Pancreas (tissue), 10 donors: Measurements from ENCODE around the gene CHCHD5. TPM values are rescaled to one million over a fixed set of nuclear protein-coding genes. Genes with fewer than 3 reads are reported as not detected.

Experiments
- ATAC-seq, 4 donors: fragments of 200-7000 bp; cut with Tn5 transposase; one replicate each; pipeline versions ENCODE4 v1.8.0 to v1.9.1; 2020; ENCODE audit warnings: mild to moderate bottlenecking in 4 of 4, moderate library complexity in 4 of 4
- DNase-seq, 6 donors: peaks; one replicate each; pipeline ENCODE4 v3.0.0-alpha.2; 2020
- FAIRE-seq: peaks from 2 replicates; lab custom pipeline; 2012; peaks lifted over from hg19 to GRCh38; lab: Jason Lieb, UNC
- H3K27ac ChIP-seq, 4 donors: fragments of 200-600 bp; sonication (generic); 1 replicate in 3 of 4; 2 replicates in 1 of 4; pipeline versions ENCODE4 v1.5.0 to v1.8.0; 2020
- H3K27me3 ChIP-seq, 4 donors: fragments of 200-600 bp; one replicate each; pipeline ENCODE4 v1.8.0; 2021
- H3K36me3 ChIP-seq, 3 donors: fragments of 200-600 bp; sonication (generic) in 1 of 3; one replicate each; pipeline versions ENCODE4 v1.5.0 to v1.8.0; 2020 to 2021
- H3K4me1 ChIP-seq, 3 donors: fragments of 200-600 bp; one replicate each; pipeline ENCODE4 v1.8.0; 2021
- H3K4me3 ChIP-seq, 4 donors: fragments of 200-600 bp; sonication (generic) in 2 of 4; one replicate each; pipeline versions ENCODE4 v1.5.0 to v1.8.0; 2020 to 2021
- H3K9me3 ChIP-seq, 4 donors: fragments of 200-600 bp; one replicate each; pipeline ENCODE4 v1.8.0; 2021
- CTCF ChIP-seq, 4 donors: fragments of 200-600 bp; sonication (generic) in 3 of 4; IDR thresholded peaks; one replicate each; pipeline versions ENCODE4 v1.5.0 to v1.8.0; 2021; ENCODE audit warnings: antibody characterized with exemption in 4 of 4
- WGBS, 2 donors: extraction: QIAGEN DNeasy Blood & Tissue Kit; methylation state at CpG; one replicate each; pipeline ENCODE4 v1.1.7; 2013; 5-methylcytosine and 5-hydroxymethylcytosine counted together
- intact Hi-C, 3 donors: fragments of 100-400 bp; cut with DNase I; formaldehyde crosslinking; loops; one replicate each; pipeline versions ENCODE4 v1.11.1 to v1.14.2; 2022
- polyA plus RNA-seq, 2 donors: library from polyadenylated mRNA; stranded (reverse); fragments of 200-250 nt; gene quantifications; one replicate each; pipeline ENCODE4 v1.2.3, GENCODE V29; 2013
- total RNA-seq, 6 donors: library from RNA; stranded (reverse); fragmentation: NEBNext Ultra II Directional in 4 of 6; extraction: Animal tissue kit (Norgen Biotek cat#: 25700) in 4 of 6; gene quantifications; one replicate each; pipeline versions ENCODE4 v1.2.1 to v1.2.4, GENCODE V29; 2021 to 2023
- donor health status: healthy with polysubstance abuse.
- donor health status: DM: no; HTN: no; CAD: no; lungs with moderate emphysema.
- donor health status: DM: no; HTN: no; CAD: no.
- donor health status: control.
- donor health status: control.
- donor health status: Bipolar disorder and iron deficiency.
- donor health status: DM: yes; HTN: yes; CAD: no.
- donor health status: DM: no; HTN: no; CAD: no.
- donor health status: DM: no; HTN: no; CAD: no.
- donor health status: DM: yes; HTN: yes; CAD: no.

The CHCHD5 gene
- total and polyA plus RNA-seq, 8 donors = 17.2 to 36.4 (median 27.3) TPM

- peaks cover 0 to 5% (median 0%) of the 10 kb centered on the region in 3 donors for H3K4me1 ChIP-seq
- no peaks in the 10 kb centered on the region for H3K27me3 ChIP-seq
- intact Hi-C loops = no loop called here
- DNase-seq = no peak
- H3K36me3 ChIP-seq = no peaks in the 10 kb centered on the region
- FAIRE-seq = no peak
- no peaks in the 10 kb centered on the region for H3K9me3 ChIP-seq
- H3K27ac ChIP-seq = no peak overlapping the region
- WGBS, 2 donors = 91 to 96% methylated on average over 10 of the region's 10 CpGs
- TF ChIP-seq CTCF (IDR thresholded peaks at IDR 0.05) = no peak
- no peak overlapping the region for H3K4me3 ChIP-seq
- ATAC-seq = no peak
Measured at GRCh38 chr2:112597537-112598322, 13.3 kb downstream of the CHCHD5 start.

GRCh38 chr2:112600634-112601033 lies 16.2 kb downstream of the CHCHD5 start:
- Histone ChIP-seq H3K9me3 (no peaks in the 10 kb centered on the region), H3K4me1 (peaks cover 0 to 5% (median 0%) of the 10 kb centered on the region in 3 donors), H3K4me3 (no peak overlapping the region), H3K36me3 (no peaks in the 10 kb centered on the region), H3K27me3 (no peaks in the 10 kb centered on the region), H3K27ac (no peak overlapping the region)
- TF ChIP-seq CTCF (IDR thresholded peaks at IDR 0.05) = no peak
- DNase-seq = no peak
- WGBS, 2 donors = 70 to 71% methylated on average over 3 of the region's 3 CpGs
- intact Hi-C loops = no loop called here
- ATAC-seq = no peak
- FAIRE-seq = no peak

- ATAC-seq = no peak
Measured at GRCh38 chr2:112601754-112602153, 17.3 kb downstream of the CHCHD5 start.

GRCh38 chr2:112602917-112603316 lies 18.5 kb downstream of the CHCHD5 start:
- FAIRE-seq (no peak), DNase-seq (no peak), ATAC-seq (peak in 1 of 4 donors; percentile 29)
- Histone ChIP-seq H3K27me3 (no peaks in the 10 kb centered on the region), H3K9me3 (no peaks in the 10 kb centered on the region), H3K4me3 (no peak overlapping the region), H3K27ac (no peak overlapping the region), H3K36me3 (no peaks in the 10 kb centered on the region), H3K4me1 (peaks cover 0 to 5% (median 0%) of the 10 kb centered on the region in 3 donors)
- no peak for TF ChIP-seq CTCF (IDR thresholded peaks at IDR 0.05)
- intact Hi-C loops = no loop called here
- 36 to 48% methylated on average over 3 of the region's 3 CpGs for WGBS, 2 donors

More at GRCh38 chr2:112601754-112602153, 17.3 kb downstream of the CHCHD5 start:
- no peak overlapping the region for H3K4me3 ChIP-seq
- H3K4me1 ChIP-seq = peaks cover 0 to 5% (median 0%) of the 10 kb centered on the region in 3 donors
- TF ChIP-seq CTCF (IDR thresholded peaks at IDR 0.05) = no peak
- FAIRE-seq (no peak), DNase-seq (no peak)
- H3K9me3 ChIP-seq = no peaks in the 10 kb centered on the region
- H3K36me3 ChIP-seq = no peaks in the 10 kb centered on the region
- WGBS, 2 donors = 94% methylated on average over 3 of the region's 3 CpGs
- no peaks in the 10 kb centered on the region for H3K27me3 ChIP-seq
- H3K27ac ChIP-seq = no peak overlapping the region
- intact Hi-C loops = no loop called here

GRCh38 chr2:112603731-112604130 lies 19.3 kb downstream of the CHCHD5 start:
- Histone ChIP-seq H3K36me3 (no peaks in the 10 kb centered on the region), H3K27me3 (no peaks in the 10 kb centered on the region), H3K4me1 (peaks cover 0 to 5% (median 0%) of the 10 kb centered on the region in 3 donors), H3K27ac (no peak overlapping the region), H3K9me3 (no peaks in the 10 kb centered on the region), H3K4me3 (no peak overlapping the region)
- intact Hi-C loops = no loop called here
- no peak for TF ChIP-seq CTCF (IDR thresholded peaks at IDR 0.05)
- 71 to 86% methylated on average over 2 of the region's 2 CpGs for WGBS, 2 donors
- ATAC-seq (no peak), DNase-seq (no peak), FAIRE-seq (no peak)
